Measurements from ENCODE around the gene GPC5.

DNA sequence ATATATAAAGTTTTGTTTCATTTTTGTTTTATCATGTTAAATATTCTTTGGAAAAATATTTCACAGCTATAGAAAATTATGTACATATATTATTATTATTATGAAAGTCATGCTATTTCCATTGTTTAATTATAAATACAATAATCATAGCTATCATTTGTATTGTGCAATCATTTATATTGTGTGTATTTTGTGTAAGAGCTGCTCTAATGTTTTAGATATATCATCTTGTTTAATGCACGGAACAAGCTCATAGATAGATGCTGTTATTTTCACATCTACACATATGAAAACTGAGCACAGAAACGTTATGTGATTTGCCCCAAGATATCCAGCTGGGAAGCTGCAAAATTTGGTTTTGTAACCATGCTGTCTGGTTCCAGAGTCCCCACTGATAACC, 111.6 kb downstream of the GPC5 start:
- TF ChIP-seq EZH2 (IDR thresholded peaks at IDR 0.05; ENCODE audit: insufficient read depth, poor library complexity, severe bottlenecking) (no peak), EZH2phosphoT487 (IDR thresholded peaks at IDR 0.05; ENCODE audit: insufficient read depth, low read depth) (no peak)

Data from GM23248 (cell line).